HG03571 (cell line): ENCODE measurements around the gene MAEA.

Source experiments
- ATAC-seq: cut with Tn5 transposase; IDR thresholded peaks from one replicate; pipeline ENCODE4 v1.9.1; 2021; ENCODE audit not compliant: unreplicated experiment

The MAEA gene

DNA sequence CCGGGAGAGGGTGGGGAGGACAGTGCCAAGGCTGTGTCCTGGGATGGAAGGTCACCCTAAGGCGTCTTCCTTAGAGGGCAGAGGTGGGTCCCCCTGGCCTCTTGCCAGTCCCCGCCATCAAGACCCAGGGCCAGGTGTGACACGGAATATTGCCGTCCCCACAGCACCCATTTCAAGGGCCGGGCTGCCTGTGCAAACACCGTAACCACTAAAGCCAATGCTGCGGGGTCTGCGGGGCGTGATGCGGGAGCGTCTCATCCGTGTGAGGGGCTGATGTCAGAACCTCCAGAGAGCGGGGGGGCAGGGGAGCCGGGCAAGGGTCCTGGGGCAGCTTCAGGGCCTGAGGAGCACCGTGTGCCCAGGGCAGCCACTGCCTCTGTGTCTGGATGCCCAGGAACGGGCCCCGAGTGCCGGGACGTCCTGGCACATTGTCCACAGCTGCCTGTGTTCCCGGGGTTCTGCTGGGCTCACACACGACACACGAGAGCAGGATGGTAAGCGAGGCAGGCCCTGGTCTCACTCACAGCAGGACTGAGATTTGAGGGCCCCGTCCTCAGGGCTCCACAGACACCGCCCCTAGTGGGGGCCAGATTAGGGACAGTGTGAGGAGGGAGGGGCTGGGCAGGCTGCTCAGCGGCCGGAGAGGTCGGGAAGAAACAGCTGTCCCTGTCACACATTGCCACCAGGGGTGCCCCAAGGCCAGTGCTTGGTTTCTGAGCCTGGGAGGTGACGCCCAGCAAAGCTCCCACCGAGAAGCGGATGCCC is 87.3 kb downstream of the MAEA start:
- ATAC-seq = no peak

DNA sequence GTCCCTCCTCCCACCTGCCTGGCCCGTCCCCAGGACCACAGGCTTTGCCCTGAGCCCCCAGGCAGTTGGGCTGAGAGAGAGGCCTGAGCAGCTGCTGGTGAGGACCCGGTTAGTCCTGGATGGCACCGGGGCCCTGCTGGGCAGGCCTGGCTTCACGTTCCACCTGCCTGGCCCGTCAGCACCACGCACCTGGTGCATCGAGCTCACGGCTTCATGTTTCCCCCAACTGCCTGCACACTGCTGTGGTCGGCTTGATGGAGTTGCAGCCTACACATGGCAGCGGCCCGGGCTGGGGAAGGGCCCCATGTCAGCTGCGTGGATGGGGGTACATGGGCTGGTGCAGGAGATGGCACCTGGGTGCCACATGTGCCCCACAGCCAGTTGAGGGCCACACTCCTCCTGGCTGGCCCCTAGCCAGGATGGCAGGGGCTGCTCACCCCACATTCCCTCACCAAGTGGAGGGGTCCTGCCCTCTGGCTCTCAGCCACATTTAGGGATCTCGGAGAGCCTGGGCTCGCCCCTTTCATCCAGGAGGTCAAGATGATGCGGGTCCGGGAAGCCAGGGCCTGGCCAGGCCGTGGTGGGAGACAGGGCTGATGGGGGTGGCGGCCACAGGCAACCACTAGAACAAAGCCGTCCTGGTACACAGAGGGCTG is 88.0 kb downstream of the MAEA start:
- no peak for ATAC-seq

DNA sequence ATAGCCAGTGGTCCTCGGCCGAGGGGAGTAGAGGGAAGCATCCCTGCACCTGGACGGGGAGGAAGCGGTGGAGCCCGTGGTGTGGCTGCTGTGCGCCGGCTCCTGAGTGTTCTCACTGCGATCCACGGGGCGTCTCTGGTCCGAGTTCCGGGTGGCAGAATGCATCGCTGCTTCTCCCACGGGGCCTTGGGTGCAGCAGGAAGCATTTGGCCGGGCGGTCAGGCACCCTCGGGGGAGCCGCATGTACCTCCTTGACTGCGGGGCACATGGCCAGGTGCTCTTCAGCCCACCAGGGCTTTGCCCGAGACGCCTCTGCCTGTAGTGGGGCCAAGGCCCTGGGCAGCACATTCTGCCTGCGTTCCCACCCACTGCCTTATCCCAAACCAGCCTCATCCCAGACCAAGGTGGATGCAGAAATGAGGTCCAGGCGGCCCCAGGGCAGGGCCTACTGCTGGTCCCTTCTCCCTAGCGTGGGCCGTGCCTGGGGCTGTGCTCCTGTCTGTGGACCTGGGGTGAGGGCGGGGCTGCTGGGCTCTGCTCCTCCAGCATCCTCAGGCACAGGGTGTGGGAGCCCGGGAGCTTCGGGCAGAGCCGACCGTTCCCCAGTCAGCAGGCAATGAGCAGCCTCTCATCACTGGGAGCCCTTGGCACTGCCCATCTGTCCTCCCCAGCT is 89.0 kb downstream of the MAEA start:
- ATAC-seq = no peak

DNA sequence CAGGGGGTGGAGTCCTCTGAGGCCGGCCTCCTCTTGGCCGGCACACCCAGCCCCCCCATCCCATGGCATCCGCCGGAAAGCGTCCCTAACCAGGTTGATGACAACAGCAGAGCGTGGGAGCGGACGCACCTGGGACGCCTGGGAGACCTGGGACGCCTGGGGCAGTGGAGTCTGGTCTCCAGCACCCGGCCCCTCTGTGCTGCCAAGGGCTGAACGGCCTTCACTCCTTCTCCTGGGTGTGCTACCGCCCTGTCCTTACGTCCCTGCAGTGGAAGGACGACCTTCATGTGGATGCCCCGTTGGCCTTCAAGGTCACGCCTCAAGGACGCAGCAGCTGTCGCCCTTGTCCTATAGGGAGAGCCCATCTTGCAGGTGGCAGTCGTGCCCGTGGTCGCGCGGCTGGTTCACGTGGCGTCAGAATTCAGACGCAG is 89.7 kb downstream of the MAEA start:
- ATAC-seq = no peak

DNA sequence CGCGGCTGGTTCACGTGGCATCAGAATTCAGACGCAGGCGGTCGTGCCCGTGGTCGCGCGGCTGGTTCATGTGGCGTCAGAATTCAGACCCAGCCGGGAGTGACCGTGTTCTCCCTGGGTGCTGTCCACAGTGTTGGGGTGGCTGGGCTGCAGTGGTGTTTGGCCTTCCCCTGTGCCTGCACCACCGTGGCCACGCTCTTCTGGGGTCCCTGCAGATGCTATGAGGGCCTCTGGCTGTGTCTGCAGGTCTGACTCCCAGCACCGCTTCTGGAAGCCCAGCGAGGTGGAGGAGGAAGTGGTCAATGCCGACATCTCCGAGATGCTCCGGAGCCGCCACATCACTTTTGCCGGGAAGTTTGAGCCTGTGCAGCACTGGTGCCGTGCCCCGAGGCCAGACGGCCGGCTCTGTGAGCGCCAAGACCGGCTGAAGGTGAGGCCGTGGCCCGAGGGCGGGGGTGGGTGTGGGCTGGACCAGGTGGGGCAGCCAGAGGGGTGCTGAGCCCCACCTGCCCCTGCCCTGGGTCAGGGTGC is 90.2 kb downstream of the MAEA start:
- no peak for ATAC-seq

DNA sequence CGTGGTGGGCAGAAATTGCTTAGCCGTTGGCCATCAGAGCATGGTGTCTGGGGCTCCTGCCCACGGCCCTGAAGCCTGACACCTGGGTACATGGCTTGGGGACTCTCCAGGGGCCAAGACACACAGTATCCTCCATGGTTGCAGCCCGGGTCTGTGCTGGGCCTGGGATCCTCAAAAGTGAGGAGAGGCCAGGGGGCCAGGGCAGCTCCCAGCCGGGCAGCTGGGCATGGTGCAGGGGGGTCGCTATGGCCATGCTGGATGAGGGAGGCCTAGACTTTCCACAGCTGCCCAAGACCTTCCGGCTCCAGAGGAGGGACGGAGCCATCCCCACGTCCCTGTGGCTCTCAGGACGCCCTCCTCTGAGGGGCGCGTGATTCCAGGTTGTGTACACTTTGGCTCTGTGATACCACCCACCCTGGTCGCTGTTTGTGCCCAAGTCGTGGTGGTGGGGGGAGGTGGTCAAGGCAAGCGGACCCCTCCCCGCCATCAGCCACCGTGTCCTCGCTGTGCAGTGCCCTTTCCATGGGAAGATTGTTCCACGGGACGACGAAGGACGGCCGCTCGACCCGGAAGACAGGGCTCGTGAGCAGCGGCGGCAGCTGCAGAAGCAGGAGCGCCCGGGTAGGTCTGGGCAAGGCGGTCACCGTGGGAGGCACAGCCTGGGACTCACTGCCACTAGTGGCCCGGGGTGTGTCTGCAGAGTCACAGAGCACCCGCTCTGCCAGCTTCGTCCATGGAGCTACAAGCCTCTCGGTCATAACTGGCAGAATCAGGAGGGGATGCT is 90.9 kb downstream of the MAEA start:
- ATAC-seq = no peak

DNA sequence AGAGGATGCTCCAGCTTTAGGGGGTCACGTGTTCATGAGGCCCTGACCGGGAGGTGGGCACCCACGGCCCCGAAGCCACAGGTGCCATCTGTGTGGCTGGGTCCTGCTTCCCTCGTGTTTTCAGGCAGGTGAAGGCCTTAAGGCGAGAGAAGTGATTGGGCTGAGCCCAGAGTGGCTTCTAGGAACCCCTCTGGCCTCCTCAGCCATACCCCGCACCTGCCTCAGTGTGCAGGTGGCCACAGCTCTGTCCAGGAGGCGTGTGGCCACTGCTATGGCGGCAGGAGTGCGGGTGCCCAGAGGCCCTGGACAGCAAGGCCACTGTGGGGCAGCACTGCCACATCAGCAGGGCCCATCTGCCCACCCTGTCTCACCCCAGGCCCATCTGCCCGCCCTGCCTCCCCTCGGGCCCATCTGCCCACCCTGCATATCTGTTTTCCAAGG is 91.5 kb downstream of the MAEA start:
- no peak for ATAC-seq

DNA sequence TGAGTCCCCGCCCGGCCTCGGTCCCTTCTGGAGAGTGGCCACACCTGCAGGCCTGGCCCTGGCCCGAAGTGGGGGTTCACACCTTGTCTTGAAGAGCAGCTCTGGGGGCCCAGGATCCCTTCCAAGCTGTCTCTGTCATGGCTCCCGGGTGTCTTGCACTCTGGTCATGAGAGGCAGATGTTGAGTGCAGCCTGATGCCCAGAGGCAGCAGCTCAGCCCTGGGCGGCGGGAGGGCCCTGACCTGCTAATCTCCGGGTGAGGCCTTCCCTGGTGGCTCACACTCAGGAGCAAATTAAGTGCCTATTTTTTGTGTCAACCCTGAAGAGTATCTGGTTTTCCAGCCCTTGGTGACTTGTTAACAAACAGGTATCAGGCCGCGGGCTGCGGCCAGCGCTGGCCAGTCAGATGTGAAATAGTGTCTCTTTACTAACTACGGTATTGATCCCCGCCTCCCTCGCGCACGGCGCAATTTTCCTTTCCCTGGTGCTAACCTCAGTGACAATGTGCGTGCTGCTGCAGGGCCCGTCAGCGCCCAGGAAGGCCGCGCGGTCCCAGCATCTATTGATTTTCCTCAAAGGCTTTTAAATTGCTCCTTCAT is 92.4 kb downstream of the MAEA start:
- ATAC-seq = no peak

DNA sequence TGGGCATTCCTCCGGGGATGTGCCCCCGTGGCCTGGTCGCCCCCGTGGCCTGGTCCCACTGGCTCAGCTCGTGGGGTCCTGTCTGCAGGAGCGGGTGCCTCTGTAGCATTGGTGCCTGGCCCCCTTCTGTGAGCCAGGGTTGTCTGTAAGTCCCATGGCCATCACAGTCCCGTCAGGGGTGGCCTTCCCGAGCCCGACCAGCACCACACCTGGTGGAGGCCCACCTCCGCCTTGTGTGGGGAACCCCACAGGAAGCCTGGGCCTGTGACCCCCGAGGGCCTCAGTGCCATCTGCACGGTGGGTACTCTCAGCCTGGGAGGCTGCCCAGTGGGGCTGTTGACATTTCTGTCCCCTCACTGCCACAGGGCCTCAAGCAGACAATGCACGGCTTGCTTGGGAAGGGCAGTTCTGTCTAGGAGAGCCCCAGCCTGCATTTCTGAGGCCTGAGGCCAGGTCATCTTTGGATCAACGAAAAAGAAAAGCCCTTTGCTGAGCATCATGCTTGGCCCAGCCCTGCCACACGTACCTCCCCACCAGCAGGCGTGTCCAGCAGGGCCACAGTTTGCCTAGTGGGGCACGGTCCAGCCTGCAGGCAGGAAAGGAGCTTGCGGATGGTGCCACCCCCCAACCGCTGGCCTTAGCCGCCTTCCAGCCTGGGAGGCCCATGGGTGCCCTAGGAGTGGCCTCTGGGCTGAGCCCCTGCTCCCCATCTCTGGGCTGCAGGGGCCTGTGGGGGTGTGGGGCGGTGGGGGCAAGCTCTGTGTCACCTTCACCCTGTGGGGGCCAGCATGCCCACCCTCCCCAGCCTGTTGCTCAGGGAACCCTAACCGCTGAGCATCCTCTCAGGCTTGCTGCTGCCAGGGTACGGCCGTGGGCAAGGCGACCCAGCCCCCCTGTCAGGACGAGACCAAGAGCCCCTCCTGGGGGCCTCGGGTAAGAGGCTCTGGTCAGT is 93.4 kb downstream of the MAEA start:
- no peak for ATAC-seq

DNA sequence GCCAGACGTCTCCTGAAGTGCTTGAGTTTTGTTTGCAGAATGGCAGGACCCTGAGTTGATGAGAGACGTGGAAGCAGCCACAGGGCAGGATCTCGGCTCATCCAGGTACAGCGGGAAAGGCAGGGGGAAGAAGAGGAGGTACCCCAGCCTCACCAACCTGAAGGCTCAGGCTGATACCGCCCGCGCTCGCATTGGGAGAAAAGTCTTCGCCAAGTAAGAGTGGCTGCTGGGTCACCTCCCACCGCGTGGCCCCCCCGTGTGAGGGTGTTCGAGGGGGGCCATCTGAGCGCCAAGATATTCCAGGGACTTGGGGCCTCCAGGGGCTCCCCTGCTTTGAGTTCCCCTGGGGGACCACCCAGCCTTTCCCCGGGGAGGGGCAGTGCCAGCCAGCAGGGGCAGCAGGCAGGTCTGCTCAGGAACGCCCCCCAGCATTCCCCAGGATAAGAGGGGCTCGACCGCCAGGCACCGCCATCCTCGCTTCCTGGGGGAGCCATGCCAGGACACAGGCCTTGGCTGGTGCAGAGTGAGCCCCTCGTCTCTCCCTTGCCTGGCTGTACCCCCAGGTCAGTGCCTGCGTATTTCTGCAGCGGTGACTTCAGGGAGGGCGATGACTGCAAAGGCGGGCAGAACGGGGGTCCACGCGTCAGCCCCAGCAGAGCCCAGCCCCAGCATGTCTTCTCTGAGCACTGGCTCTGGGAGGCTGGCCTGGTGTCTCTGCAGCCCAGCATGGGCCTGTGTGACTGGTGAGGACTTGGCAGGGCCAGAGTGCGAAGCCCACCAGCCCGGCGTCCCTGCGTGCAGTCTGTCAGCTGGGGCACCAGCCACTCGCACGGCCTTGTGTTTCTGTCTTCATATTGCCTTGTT is 94.3 kb downstream of the MAEA start:
- no peak for ATAC-seq

DNA sequence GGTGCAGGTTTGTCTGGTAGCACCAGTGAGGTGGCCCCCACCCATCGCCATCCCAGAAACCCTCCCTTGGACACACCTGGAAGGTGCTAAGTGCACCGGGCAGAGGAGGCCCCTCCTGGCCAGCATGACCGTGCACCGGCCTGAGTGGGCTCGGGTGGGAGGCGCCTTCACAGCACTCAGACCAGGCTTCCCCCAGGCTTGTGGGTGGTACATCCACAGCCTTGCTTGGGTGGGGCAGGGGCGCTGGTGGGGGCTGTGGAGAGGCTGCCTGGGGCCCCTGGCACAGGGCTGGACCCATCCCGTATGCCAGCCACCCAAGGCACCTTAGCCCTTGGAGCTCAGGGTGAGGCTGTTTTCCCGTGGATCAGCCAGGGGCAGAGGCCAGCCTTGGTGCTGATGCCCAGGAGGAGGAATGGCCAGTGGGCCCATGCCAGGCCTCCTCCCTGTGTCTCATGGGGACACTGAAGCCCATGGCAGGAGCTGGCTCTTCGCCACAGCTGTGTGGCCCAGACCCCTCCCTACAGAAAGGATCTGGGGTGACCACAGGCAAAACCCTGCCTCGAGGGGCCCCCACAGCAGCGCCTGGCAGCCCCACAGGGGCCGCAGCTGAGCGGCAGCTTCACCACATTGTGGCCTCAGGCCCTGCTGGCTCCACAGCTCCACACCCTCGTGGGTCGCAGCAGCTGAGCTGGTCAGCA is 95.1 kb downstream of the MAEA start:
- ATAC-seq = no peak

DNA sequence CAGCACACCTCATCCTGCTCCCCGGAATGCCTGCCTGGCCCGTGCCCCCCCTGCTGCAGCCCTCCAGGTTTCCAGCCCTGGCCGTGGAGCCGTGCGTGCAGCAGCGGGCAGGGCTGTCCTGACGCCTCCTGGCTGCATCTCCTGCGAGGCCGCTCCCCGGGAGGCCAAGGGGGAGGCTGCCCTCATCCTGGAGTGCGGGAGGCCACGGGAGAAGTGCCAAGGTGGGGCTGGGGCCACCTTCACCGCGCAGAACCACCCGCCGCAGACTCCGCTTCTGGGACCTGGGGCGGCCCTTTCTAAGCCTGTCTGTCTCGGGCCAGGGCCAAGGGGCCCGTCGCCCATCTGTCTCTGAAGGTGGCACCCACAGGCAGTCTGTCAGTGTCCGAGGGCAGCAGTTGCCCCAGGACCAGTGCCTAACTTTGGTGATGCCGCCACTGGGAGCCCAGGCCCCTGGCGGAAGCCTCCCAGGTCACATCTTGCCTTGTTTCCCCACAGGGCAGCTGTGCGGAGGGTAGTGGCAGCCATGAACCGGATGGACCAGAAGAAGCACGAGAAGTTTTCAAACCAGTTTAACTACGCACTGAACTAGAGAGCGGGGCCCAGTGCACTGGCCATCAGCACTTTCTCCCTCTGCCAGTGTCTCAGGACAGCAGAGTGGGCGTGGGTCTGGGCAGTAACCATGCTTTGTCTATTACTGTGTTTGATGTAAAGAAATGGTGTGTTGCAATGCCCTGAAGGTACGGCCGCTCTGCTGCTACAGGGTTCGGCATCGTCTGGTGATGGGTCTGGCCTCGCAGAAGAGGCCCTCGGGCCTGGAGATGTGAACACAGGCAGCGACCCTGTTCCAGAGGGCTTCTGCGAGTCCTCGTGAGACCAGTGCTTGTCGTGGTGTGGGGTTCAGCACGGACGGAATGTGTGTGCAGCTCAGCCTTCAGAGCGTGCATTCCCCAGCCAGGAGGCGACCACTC is 96.0 kb downstream of the MAEA start:
- ATAC-seq = no peak
